ENCODE results near the gene DNAJB9.
A peak's percentile ranks its signal among the peaks of the same experiment; 100 is the strongest.

The DNAJB9 gene

GRCh38 chr7:108589874-108590273 lies 20.2 kb downstream of the DNAJB9 start:
- TF ChIP-seq CTCF (IDR thresholded peaks at IDR 0.05): no peak

GRCh38 chr7:108590606-108591005 lies 20.9 kb downstream of the DNAJB9 start:
- no peak for TF ChIP-seq CTCF (IDR thresholded peaks at IDR 0.05)

- TF ChIP-seq CTCF (IDR thresholded peaks at IDR 0.05): peak; percentile 68
Observed at GRCh38 chr7:108592646-108593201, 23.1 kb downstream of the DNAJB9 start.

- no peak for TF ChIP-seq CTCF (IDR thresholded peaks at IDR 0.05)
Observed at GRCh38 chr7:108596560-108596959, 26.9 kb downstream of the DNAJB9 start.

GRCh38 chr7:108598153-108598552 lies 28.5 kb downstream of the DNAJB9 start:
- no peak for TF ChIP-seq CTCF (IDR thresholded peaks at IDR 0.05)

- TF ChIP-seq CTCF (IDR thresholded peaks at IDR 0.05): no peak
Observed at GRCh38 chr7:108598914-108599580, 29.4 kb downstream of the DNAJB9 start.

- TF ChIP-seq CTCF (IDR thresholded peaks at IDR 0.05): no peak
Observed at GRCh38 chr7:108600399-108600798, 30.7 kb downstream of the DNAJB9 start.
